Measurements from ENCODE around the gene ZMIZ1.

ZMIZ1 gene

GRCh38 chr10:79128923-79129305, 60.1 kb downstream of the ZMIZ1 start:
- H3K4me3 ChIP-seq (ENCODE audit: low read length) = peak overlapping the region; percentile 38
- peak; percentile 90 for DNase-seq (ENCODE audit: low read depth, low spot score)

- peak; percentile 77 for DNase-seq (ENCODE audit: low read depth, low spot score)
- peak overlapping the region; percentile 38 for H3K4me3 ChIP-seq (ENCODE audit: low read length)
Observed at GRCh38 chr10:79129361-79129997, 60.7 kb downstream of the ZMIZ1 start.

- H3K4me3 ChIP-seq (ENCODE audit: low read length) = no peak overlapping the region
- DNase-seq (ENCODE audit: low read depth, low spot score) = no peak
Observed at GRCh38 chr10:79130255-79130654, 61.5 kb downstream of the ZMIZ1 start.

GRCh38 chr10:79130846-79131245, 62.1 kb downstream of the ZMIZ1 start:
- no peak overlapping the region for H3K4me3 ChIP-seq (ENCODE audit: low read length)
- DNase-seq (ENCODE audit: low read depth, low spot score) = no peak

- peak overlapping the region; percentile 1; the same call in 1 of the 2 replicates for H3K4me3 ChIP-seq (ENCODE audit: low read length)
- DNase-seq (ENCODE audit: low read depth, low spot score) = peak; percentile 62
Observed at GRCh38 chr10:79131836-79132631, 63.3 kb downstream of the ZMIZ1 start.

GRCh38 chr10:79132681-79133381, 64.1 kb downstream of the ZMIZ1 start:
- no peak for DNase-seq (ENCODE audit: low read depth, low spot score)
- H3K4me3 ChIP-seq (ENCODE audit: low read length) = no peak overlapping the region

- H3K4me3 ChIP-seq (ENCODE audit: low read length) = no peak overlapping the region
- DNase-seq (ENCODE audit: low read depth, low spot score) = no peak
Observed at GRCh38 chr10:79133416-79133815, 64.7 kb downstream of the ZMIZ1 start.

GRCh38 chr10:79135790-79136189, 67.0 kb downstream of the ZMIZ1 start:
- no peak for DNase-seq (ENCODE audit: low read depth, low spot score)

GRCh38 chr10:79136236-79137005, 67.7 kb downstream of the ZMIZ1 start:
- H3K4me3 ChIP-seq (ENCODE audit: low read length) = peak overlapping the region; percentile 73
- no peak for DNase-seq (ENCODE audit: low read depth, low spot score)

More at GRCh38 chr10:79135790-79136189, 67.0 kb downstream of the ZMIZ1 start:
- no peak overlapping the region for H3K4me3 ChIP-seq (ENCODE audit: low read length)

GRCh38 chr10:79137300-79137756, 68.6 kb downstream of the ZMIZ1 start:
- H3K4me3 ChIP-seq (ENCODE audit: low read length) = peak overlapping the region; percentile 73

GRCh38 chr10:79137826-79138225, 69.1 kb downstream of the ZMIZ1 start:
- H3K4me3 ChIP-seq (ENCODE audit: low read length) = peak overlapping the region; percentile 73
- DNase-seq (ENCODE audit: low read depth, low spot score) = peak; percentile 95

More at GRCh38 chr10:79137300-79137756, 68.6 kb downstream of the ZMIZ1 start:
- DNase-seq (ENCODE audit: low read depth, low spot score) = no peak

GRCh38 chr10:79138449-79139123, 69.8 kb downstream of the ZMIZ1 start:
- DNase-seq (ENCODE audit: low read depth, low spot score) = no peak
- no peak overlapping the region; the same call in 1 of the 2 replicates for H3K4me3 ChIP-seq (ENCODE audit: low read length)

- H3K4me3 ChIP-seq (ENCODE audit: low read length) = no peak overlapping the region
- DNase-seq (ENCODE audit: low read depth, low spot score) = no peak
Observed at GRCh38 chr10:79139124-79139835, 70.5 kb downstream of the ZMIZ1 start.

- no peak for DNase-seq (ENCODE audit: low read depth, low spot score)
- no peak overlapping the region for H3K4me3 ChIP-seq (ENCODE audit: low read length)
Observed at GRCh38 chr10:79140085-79140793, 71.5 kb downstream of the ZMIZ1 start.

GRCh38 chr10:79140855-79141254, 72.1 kb downstream of the ZMIZ1 start:
- H3K4me3 ChIP-seq (ENCODE audit: low read length) = no peak overlapping the region
- DNase-seq (ENCODE audit: low read depth, low spot score) = no peak

GRCh38 chr10:79142064-79142491, 73.3 kb downstream of the ZMIZ1 start:
- DNase-seq (ENCODE audit: low read depth, low spot score) = no peak
- H3K4me3 ChIP-seq (ENCODE audit: low read length) = no peak overlapping the region

GRCh38 chr10:79142522-79143309, 74.0 kb downstream of the ZMIZ1 start:
- no peak overlapping the region for H3K4me3 ChIP-seq (ENCODE audit: low read length)
- no peak for DNase-seq (ENCODE audit: low read depth, low spot score)

Data from Jurkat, Clone E6-1 (cell line).